K562 (cell line): ENCODE measurements around the gene RAMACL.

Experiments used
- CEBPG ChIP-seq, 3 experiments: fragments of 200-800 bp in 1 of 3; sonication (Bioruptor generic) in 1 of 3; sonication (generic) in 1 of 3; formaldehyde crosslinking in 1 of 3; IDR thresholded peaks in 2 of 3; conservative IDR thresholded peaks in 1 of 3; 2 replicates each; pipeline versions ENCODE4 v1.6.1 to v1.8.0; 2016 to 2022; ENCODE audit warnings: missing compliant biosample characterization in 2 of 3, missing genetic modification characterization in 2 of 3, mild to moderate bottlenecking in 1 of 3, missing genetic modification reagents in 1 of 3
- GABPB2 ChIP-seq: fragments of 250-450 bp; sonication (Bioruptor Pico); conservative IDR thresholded peaks from 2 replicates; pipeline ENCODE4 v1.5.1; 2021; ENCODE audit warnings: mild to moderate bottlenecking
- GATAD2A ChIP-seq: fragments of 450-650 bp; IDR thresholded peaks from 2 replicates; pipeline ENCODE4 v1.6.1; 2017
- KDM1A ChIP-seq, 2 experiments: fragments of 450-650 bp; IDR thresholded peaks; 2 replicates each; pipeline ENCODE4 v1.6.1; 2016; ENCODE audit warnings: mild to moderate bottlenecking in 2 of 2
- POLR2A ChIP-seq: fragments of 450-650 bp; conservative IDR thresholded peaks from 2 replicates; pipeline ENCODE4 v1.6.1; 2016
- SMARCC2 ChIP-seq: fragments of 450-650 bp; IDR thresholded peaks from 2 replicates; pipeline ENCODE4 v1.6.1; 2017; ENCODE audit warnings: antibody characterized with exemption, moderate library complexity, mild to moderate bottlenecking, low read depth
- TF ChIP-seq, protein P1 (sequence below): IDR thresholded peaks from 2 replicates; pipeline ENCODE4 v1.6.1; 2011; ENCODE audit not compliant: insufficient read length; ENCODE audit errors: extremely low read depth
- TF ChIP-seq, protein P2 (sequence below), 3 experiments: IDR thresholded peaks in 2 of 3; conservative IDR thresholded peaks in 1 of 3; 2 replicates each; pipeline ENCODE4 v1.5.1; 2011 to 2012; ENCODE audit warnings: low read length in 3 of 3, mild to moderate bottlenecking in 3 of 3, control low read depth in 2 of 3, improper control_type of control experiment in 1 of 3, inconsistent platforms in 1 of 3, low read depth in 1 of 3, mixed read lengths in 1 of 3, moderate library complexity in 1 of 3; ENCODE audit not compliant: insufficient read depth in 2 of 3

DNA sequence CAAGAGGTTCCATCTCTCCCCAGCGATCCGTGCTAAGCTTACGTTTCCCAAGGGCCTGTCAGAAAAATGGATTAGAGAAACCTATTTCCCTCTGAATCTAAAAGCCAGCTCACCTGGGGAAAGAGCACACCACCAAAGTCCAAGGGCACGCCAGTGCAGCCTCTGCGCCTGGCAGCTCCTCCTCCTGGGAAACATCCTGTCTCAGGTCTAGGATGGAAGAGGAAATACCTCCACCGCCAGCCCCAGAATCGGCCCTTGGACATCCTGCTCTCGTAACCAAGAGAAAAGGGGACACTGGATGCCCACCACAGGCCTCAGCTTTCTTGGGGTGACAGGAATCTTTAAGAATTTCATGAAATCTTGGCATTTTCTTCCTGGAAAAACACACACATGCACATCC lies 18.7 kb downstream of the RAMACL start:
- TF ChIP-seq, protein P1, sequence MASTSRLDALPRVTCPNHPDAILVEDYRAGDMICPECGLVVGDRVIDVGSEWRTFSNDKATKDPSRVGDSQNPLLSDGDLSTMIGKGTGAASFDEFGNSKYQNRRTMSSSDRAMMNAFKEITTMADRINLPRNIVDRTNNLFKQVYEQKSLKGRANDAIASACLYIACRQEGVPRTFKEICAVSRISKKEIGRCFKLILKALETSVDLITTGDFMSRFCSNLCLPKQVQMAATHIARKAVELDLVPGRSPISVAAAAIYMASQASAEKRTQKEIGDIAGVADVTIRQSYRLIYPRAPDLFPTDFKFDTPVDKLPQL = no peak
- no peak for TF ChIP-seq GATAD2A
- no peak for TF ChIP-seq KDM1A (IDR thresholded peaks at IDR 0.05)
- no peak for TF ChIP-seq POLR2A
- no peak for TF ChIP-seq SMARCC2
- TF ChIP-seq CEBPG (CRISPR knock-in tag; IDR thresholded peaks at IDR 0.05) = no peak
- no peak for TF ChIP-seq CEBPG (tag; conservative IDR thresholded peaks at IDR 0.05 in 1 of 2, IDR thresholded peaks at IDR 0.05 in 1 of 2)
- TF ChIP-seq, protein P2, sequence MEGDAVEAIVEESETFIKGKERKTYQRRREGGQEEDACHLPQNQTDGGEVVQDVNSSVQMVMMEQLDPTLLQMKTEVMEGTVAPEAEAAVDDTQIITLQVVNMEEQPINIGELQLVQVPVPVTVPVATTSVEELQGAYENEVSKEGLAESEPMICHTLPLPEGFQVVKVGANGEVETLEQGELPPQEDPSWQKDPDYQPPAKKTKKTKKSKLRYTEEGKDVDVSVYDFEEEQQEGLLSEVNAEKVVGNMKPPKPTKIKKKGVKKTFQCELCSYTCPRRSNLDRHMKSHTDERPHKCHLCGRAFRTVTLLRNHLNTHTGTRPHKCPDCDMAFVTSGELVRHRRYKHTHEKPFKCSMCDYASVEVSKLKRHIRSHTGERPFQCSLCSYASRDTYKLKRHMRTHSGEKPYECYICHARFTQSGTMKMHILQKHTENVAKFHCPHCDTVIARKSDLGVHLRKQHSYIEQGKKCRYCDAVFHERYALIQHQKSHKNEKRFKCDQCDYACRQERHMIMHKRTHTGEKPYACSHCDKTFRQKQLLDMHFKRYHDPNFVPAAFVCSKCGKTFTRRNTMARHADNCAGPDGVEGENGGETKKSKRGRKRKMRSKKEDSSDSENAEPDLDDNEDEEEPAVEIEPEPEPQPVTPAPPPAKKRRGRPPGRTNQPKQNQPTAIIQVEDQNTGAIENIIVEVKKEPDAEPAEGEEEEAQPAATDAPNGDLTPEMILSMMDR (IDR thresholded peaks at IDR 0.05 in 2 of 3, conservative IDR thresholded peaks at IDR 0.05 in 1 of 3; ENCODE audit: insufficient read depth in 2 of 3, low read depth in 1 of 3, low read length in 3 of 3) = no peak
- no peak for TF ChIP-seq GABPB2 (CRISPR knock-in tag)
